GDM1 (cell line): ENCODE measurements around the gene OR5AP2.
"Not testable (repeated sequence)": the region's sequence is repeated elsewhere in the genome, so short reads cannot be mapped to it uniquely, and the experiment has no call there.

Experiments used
- DNase-seq: peaks from one replicate; lab custom pipeline; 2025; lab: John Stamatoyannopoulos, UW

The OR5AP2 gene

DNA sequence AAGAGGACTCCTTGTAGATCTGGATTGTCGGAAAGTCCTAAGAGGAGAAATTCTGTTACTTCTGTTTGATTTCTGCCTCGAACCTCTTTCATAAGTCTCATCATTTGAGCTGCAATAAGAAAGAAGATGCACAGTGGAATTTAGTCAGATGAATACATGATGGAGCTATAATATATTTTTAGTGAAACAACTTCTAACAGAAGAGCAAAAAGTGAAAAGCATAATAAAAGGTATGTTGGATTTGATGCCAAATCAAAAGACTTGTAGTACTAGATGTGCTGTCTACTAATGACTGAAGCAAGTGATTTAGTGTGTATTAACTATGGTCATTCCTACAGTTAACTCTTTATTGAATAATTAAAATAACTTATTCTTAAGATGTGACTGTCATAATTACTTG, at the start of gene OR5AP2:
TSS of gene OR5AP2 (minus strand) at position 101 of the 400 bp plus-strand sequence. CDS start at position 101, 0 bp downstream.
- DNase-seq = no peak

- not testable (repeated sequence) for DNase-seq
Measured at GRCh38 chr11:56691179-56691578, 48.9 kb upstream of the OR5AP2 start.

DNA sequence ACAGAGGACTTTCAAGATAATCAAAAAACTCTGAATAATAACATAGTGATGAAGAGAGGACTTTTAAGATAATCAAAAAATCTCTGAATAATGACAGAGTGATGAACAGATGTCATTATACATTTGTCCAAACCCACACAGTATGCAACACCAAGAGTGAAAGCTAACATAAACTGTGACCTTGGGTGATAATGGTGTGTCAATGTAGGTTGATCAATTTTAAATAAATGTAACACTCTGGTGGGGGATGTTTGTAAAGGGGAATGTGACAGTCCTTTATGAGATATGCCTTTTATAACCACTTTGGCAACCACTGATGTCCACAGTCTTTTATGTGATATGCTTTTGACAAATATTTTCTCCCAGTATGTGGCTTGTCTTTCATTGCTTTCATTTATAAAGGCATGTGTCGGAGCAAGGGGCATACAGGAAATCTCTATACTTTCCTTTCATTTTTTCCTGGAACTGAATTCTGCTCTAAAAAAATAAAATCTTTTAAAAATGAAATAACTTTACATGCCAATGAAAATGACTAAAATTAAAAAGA, 46.4 kb upstream of the OR5AP2 start:
- no peak for DNase-seq

- DNase-seq = no peak
Measured at GRCh38 chr11:56670984-56671383, 28.7 kb upstream of the OR5AP2 start.

DNA sequence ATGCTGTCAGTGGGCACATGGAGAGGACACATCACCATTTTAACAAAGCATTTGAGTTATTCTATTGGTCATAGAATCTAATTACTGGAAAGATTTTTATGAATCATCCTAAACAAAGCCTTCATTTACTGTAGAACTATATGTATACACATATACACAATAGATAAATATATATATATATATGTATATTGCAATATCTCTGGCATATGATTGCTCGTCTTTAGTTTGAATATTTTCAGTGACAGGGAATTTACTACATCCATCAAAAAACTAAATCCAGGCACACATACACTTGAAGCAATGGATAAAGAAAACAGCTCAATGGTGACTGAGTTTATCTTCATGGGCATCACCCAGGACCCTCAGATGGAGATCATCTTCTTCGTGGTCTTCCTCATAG, 21.1 kb upstream of the OR5AP2 start, which contains the start of gene OR5AR1:
TSS of gene OR5AR1 (plus strand) at position 301 of the 400 bp plus-strand sequence. CDS start at position 301, 0 bp downstream.
- DNase-seq = no peak

DNA sequence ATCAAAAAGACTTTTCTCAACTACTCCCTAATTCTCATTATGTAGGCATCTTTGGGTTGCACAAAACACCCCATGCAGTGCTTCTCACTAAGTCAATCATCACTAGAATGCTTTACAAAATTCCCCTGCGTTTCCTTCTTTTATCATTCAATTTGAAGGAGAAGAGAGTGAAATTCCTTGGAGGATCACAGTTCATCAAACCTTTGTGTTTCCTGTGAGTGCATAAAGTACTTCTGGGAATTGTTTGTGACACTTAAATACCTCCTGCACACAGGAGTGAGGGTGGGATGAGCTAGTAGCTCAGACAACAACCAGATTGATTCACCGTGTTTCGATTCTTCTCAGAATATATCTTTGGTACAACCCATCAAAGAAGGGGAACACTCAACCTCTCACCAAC, 17.5 kb upstream of the OR5AP2 start:
- DNase-seq = no peak

GRCh38 chr11:56637500-56637899, 4.7 kb downstream of the OR5AP2 start:
- no peak for DNase-seq

- DNase-seq = no peak
Measured at GRCh38 chr11:56636861-56637260, 5.4 kb downstream of the OR5AP2 start.

GRCh38 chr11:56632329-56632728, 9.9 kb downstream of the OR5AP2 start:
- DNase-seq = no peak

- no peak for DNase-seq
Measured at GRCh38 chr11:56625946-56626345, 16.3 kb downstream of the OR5AP2 start.

DNA sequence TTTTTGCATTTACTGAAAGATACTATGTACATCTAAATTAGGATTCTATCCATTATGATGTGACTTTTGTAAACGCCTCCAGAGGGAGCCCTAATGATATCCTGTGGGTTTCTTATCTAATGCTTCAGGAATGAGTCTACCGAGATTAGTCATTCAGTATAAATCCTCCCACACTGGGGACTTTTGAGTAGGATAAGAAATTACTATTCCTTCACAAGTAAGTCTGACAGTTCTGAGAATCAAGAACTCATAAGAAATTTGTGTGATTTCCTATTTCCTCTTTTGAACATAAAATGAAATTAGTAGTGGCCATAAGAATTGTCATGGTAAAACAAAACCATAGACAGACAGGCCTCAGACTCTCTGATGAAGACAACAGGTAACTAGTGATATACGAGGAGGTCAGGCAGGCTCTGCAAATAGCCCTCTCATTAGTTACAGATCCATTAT, 17.6 kb downstream of the OR5AP2 start:
- DNase-seq = no peak

DNA sequence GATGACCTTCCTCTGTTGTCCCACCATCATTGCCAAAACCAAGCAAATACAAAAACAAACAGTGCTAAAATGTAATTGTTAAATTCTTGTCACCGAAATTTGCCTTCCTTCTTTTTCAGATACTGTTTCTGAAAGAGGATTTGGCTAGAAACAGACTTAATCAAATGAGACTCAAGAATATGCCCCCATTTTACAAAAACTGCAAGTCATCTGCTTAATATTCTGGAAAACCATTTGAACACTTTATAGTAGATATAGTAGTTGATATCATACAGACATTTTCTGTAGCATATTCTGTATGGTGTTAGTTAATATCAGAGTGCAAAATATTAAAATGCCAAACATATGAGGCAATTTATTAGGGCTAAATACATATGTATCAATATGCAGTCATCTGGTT, 31.1 kb downstream of the OR5AP2 start:
- no peak for DNase-seq

GRCh38 chr11:56592088-56592717, 50.0 kb downstream of the OR5AP2 start:
- DNase-seq = not testable (repeated sequence)
